GM12873 (cell line): ENCODE data around the gene SSB.

ENCODE experiments used
- TF ChIP-seq, protein P1 (sequence below): IDR thresholded peaks from 2 replicates; pipeline ENCODE4 v1.5.1; 2012; ENCODE audit warnings: low read depth, mild to moderate bottlenecking, moderate library complexity, low read length, control low read depth; ENCODE audit not compliant: insufficient read depth; ENCODE audit errors: missing control alignments

SSB gene

DNA sequence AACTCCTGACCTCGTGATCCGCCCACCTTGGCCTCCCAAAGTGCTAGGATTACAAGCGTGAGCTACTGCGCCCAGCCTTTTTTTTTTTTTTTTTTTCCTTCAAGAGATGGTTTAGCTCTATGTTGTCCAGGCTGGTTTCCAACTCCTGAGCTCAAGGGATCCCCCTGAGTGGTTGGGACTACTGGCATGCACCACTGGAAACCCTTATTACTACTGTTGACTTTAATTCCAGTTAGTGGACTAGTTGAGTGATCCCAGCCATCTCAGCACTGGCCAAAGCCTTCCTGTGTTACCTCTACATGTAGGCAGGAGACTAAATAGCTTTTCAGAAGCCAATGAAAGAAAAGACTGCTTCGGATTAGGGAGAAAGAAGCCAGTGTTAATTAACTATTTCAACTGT lies 8.1 kb upstream of the SSB start:
- TF ChIP-seq, protein P1, sequence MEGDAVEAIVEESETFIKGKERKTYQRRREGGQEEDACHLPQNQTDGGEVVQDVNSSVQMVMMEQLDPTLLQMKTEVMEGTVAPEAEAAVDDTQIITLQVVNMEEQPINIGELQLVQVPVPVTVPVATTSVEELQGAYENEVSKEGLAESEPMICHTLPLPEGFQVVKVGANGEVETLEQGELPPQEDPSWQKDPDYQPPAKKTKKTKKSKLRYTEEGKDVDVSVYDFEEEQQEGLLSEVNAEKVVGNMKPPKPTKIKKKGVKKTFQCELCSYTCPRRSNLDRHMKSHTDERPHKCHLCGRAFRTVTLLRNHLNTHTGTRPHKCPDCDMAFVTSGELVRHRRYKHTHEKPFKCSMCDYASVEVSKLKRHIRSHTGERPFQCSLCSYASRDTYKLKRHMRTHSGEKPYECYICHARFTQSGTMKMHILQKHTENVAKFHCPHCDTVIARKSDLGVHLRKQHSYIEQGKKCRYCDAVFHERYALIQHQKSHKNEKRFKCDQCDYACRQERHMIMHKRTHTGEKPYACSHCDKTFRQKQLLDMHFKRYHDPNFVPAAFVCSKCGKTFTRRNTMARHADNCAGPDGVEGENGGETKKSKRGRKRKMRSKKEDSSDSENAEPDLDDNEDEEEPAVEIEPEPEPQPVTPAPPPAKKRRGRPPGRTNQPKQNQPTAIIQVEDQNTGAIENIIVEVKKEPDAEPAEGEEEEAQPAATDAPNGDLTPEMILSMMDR: no peak

DNA sequence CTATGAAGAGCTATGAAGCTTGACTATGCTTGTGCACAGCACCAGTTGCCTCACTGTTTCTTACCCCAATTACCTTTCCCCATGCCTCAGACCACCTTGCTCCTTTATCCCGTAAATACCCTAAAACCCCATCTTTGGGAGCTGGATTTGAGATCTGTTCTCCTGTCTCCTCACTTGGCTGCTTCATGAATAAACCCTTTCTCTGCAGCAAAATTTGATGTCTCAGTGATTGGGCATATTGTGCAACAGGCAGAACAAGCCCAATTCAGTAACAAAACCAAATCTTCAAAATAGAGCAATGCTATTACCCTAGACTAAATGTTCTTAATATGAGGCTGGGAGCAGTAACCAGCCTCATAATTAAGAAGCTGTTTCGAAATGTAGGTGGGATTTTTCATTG lies 3.5 kb upstream of the SSB start:
- TF ChIP-seq, protein P1: no peak

DNA sequence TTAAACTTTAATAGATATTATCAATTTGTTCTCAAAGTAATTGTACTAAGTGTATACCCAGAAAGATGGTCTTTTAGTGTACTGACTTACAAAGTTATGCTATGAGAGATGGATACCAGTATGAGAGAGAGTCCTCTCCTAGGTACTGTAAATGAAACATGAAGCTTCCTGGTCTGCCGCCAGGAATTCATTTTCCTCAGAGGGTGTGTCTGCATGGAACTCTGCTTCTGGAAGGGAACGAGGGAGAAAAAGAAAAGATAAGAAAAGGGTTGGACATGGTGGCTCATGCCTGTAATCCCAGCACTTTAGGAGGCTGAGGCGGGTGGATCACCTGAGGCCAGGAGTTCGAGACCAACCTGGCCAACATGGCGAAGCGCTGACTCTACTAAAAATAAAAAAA lies 2.2 kb upstream of the SSB start:
- TF ChIP-seq, protein P1: no peak

GRCh38 chr2:169797601-169798000 lies 1.1 kb upstream of the SSB start:
- TF ChIP-seq, protein P1: no peak

GRCh38 chr2:169798397-169798717 lies 314 bp upstream of the SSB start:
- TF ChIP-seq, protein P1: no peak

DNA sequence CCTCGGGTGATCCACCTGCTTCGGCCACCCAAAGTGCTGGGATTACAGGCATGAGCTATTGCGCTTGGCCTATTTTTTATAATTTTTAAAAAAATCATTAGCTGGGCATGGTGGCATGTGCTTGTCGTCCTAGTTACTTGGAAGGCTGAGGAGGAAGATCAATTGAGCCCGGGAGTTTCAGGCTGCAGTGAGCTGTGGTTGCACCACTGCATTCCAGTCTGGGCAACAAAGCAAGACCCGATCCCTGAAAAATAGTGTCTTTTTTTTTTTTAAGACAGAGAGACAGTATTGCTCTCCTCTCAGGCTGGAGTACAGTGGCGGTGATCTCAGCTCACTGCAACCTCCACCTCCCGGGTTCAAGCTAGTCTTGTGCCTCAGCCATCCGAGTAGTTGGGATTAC lies 4.8 kb downstream of the SSB start:
- TF ChIP-seq, protein P1: no peak

DNA sequence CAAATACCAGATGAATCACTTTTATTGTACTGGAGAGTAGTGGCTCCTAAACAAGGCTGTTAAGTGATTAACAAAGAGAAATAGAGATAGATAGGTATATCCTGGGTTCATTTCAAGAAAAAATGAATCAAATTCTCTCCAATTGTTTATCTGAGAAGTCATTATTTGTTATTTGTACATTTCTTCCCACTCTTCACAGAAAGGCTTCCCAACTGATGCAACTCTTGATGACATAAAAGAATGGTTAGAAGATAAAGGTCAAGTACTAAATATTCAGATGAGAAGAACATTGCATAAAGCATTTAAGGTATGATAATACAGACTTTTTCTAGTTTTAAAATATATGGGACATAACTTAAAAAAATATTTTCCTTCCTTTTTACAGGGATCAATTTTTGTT lies 7.9 kb downstream of the SSB start:
- TF ChIP-seq, protein P1: no peak

- TF ChIP-seq, protein P1: no peak
Measured at GRCh38 chr2:169808221-169808620, 9.6 kb downstream of the SSB start.
